GM12875 (cell line): ENCODE measurements around the gene GAK.

Source experiments
- H3K4me3 ChIP-seq: one replicate; pipeline ENCODE4 v1.5.1; 2011; ENCODE audit warnings: low read depth, low read length, control low read depth
- TF ChIP-seq, protein P1 (sequence below): IDR thresholded peaks from 2 replicates; pipeline ENCODE4 v1.5.1; 2011; ENCODE audit warnings: low read depth, mild to moderate bottlenecking, control low read depth, inconsistent platforms, low read length, moderate library complexity, borderline replicate concordance; ENCODE audit not compliant: insufficient read depth

Gene GAK

DNA sequence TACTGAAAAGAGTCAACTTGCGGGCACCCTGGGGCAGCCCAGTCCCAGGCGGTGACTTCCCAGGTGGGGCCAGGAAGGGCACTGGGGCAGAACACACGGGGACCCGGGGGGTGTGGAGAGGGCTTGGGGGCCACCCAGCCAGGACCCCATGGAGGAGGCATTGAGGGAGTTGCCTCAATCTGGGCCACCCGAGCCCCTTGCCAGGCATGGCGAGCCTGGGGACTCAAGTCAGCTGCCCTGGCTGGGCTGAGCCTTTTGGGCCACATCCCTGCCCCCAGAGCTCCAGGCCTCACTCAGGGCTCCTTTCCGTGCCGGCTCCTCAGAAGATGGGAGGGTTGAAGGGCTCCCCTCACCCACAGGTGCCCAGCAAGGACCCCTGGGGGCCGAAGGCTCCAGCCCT lies 99.6 kb downstream of the GAK start:
- TF ChIP-seq, protein P1, sequence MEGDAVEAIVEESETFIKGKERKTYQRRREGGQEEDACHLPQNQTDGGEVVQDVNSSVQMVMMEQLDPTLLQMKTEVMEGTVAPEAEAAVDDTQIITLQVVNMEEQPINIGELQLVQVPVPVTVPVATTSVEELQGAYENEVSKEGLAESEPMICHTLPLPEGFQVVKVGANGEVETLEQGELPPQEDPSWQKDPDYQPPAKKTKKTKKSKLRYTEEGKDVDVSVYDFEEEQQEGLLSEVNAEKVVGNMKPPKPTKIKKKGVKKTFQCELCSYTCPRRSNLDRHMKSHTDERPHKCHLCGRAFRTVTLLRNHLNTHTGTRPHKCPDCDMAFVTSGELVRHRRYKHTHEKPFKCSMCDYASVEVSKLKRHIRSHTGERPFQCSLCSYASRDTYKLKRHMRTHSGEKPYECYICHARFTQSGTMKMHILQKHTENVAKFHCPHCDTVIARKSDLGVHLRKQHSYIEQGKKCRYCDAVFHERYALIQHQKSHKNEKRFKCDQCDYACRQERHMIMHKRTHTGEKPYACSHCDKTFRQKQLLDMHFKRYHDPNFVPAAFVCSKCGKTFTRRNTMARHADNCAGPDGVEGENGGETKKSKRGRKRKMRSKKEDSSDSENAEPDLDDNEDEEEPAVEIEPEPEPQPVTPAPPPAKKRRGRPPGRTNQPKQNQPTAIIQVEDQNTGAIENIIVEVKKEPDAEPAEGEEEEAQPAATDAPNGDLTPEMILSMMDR = no peak
- H3K4me3 ChIP-seq = no peak overlapping the region

DNA sequence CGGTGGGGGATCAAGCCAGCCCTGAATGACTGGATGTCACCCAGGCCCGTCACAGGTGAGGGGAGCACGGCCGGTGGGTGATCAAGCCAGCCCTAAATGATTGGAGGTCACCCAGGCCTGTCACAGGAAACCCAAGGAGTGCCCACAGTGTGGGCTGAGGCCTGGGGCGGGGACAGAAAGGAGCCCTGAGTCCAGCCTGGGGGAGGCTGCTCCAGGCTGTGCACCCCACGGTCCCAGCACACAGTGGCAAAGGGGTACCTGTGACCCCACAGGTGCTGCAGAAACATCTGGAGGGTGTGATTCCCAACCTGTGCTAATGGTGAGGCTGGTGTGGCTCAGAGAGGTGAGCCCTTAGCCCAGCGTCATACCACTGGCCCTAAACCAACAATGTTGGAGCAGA lies 100.0 kb downstream of the GAK start:
- TF ChIP-seq, protein P1 = no peak

DNA sequence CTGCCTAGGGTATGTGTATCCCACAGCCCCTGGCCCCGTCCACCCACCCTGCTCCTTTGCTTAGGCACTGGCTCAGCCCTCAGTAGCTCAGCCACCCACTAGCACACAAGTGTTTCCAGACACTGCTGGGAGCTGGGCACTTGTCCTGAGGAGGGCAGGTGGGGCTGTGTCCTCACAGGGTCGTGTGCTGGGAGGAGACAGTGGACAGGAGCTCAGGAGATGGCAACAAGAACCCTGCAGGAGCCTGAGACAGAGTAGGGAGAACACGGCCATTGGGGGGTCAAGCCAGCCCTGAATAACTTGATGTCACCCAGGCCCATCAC lies 100.7 kb downstream of the GAK start:
- TF ChIP-seq, protein P1 = no peak
- H3K4me3 ChIP-seq = no peak overlapping the region

More for the DNA sequence above, 100.0 kb downstream of the GAK start:
- no peak overlapping the region for H3K4me3 ChIP-seq

GRCh38 chr4:830601-831482 lies 101.3 kb downstream of the GAK start:
- no peak overlapping the region for H3K4me3 ChIP-seq
- TF ChIP-seq, protein P1 = no peak

DNA sequence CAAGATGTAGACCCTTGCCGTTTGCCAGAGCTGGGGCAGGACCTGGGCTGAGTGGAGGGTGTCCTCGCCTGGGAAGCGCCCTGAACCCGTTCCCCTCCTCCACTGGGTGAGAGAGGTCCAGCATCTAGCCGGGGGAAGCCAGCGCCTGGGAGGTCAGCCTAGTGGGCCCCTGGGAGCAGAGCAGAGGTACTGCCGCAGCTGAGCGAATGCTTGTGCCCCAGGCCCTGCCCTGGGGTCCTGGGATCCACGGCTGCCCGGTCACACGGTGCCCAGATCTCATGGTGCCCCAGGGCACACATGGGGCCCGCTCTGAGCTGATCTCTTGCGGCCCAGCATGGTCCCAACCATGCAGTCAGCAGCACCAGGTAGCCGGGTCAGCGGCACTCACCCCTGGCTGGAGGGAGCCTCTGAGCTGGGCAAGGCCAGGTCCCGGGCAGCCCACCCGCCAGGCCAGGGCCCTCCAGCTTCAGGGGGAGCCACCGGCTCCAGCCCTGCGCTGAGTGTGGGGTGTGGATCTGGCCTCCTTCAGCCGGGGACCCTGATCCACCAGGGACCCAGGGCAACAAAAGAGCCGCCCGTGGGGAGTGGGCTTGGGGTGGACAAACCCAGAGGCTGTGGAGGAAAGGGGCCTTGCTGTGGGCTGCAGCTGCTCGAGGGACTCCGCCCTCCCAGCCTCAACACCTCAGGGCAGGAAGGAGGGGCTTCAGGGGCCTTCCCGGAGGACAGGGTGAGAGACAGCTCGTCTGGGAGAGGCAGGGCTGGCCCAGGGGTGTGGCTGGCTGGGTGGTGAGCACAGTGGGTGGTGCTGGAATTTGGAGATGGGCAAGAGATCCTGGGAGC lies 102.1 kb downstream of the GAK start:
- TF ChIP-seq, protein P1 = no peak
- no peak overlapping the region for H3K4me3 ChIP-seq

GRCh38 chr4:829291-829690 lies 102.8 kb downstream of the GAK start:
- H3K4me3 ChIP-seq = no peak overlapping the region
- TF ChIP-seq, protein P1 = no peak
